Measurements from ENCODE around the gene HDGFL2. TPM values are rescaled to one million over a fixed set of nuclear protein-coding genes. Genes with fewer than 3 reads are reported as not detected.

The HDGFL2 gene
- total RNA-seq, 1 experiment from 2014 or later: 75.2 TPM

- peaks cover 0 to 3% of the 10 kb centered on the region in 2 experiments; a peak in 1 of 4 replicates for H3K36me3 ChIP-seq (ENCODE audit: control insufficient read depth in 1 of 2, insufficient read depth in 2 of 2, low read length in 2 of 2)
- H3K4me2 ChIP-seq (ENCODE audit: low read length): no peak overlapping the region
- ChIA-PET CTCF (no interaction called here), RAD21 (ENCODE audit: low non-redundant PET in 1 of 2, low total read pairs in 2 of 2, uncharacterized antibody in 2 of 2, unreplicated experiment in 2 of 2) (no interaction called here), POLR2A (no interaction called here)
- H3K4me3 ChIP-seq (replicated peaks in 1 of 2; ENCODE audit: low read depth in 1 of 2, low read length in 2 of 2): no peak overlapping the region
- intact Hi-C loops (cut with micrococcal nuclease): no loop called here
- peaks cover 0 to 11% of the 10 kb centered on the region in 2 experiments; a peak in 2 of 4 replicates for H3K4me1 ChIP-seq (ENCODE audit: control insufficient read depth in 1 of 2, insufficient read depth in 2 of 2, low read length in 2 of 2)
- no peaks in the 10 kb centered on the region for H3K9me3 ChIP-seq (ENCODE audit: control insufficient read depth in 1 of 2, insufficient read depth in 1 of 2, low read depth in 1 of 2, low read length in 2 of 2)
- no peaks in the 10 kb centered on the region for H4K20me1 ChIP-seq (ENCODE audit: insufficient read depth)
- H3K27ac ChIP-seq (ENCODE audit: low read depth, low read length): no peak overlapping the region
- ATAC-seq (no peak), DNase-seq (ENCODE audit: low read depth, low spot score) (no peak)
- H3K9ac ChIP-seq (ENCODE audit: low read length): no peak overlapping the region
- no peak for TF ChIP-seq MAX (IDR thresholded peaks at IDR 0.05)
- no peak for TF ChIP-seq CTCF (IDR thresholded peaks at IDR 0.05 in 2 of 3, conservative IDR thresholded peaks at IDR 0.05 in 1 of 3; ENCODE audit: borderline replicate concordance in 1 of 3, insufficient read depth in 1 of 3, low read depth in 2 of 3, low read length in 2 of 3)
- TF ChIP-seq POLR2AphosphoS5 (IDR thresholded peaks at IDR 0.05; ENCODE audit: low read depth, low read length): no peak
- no peak for TF ChIP-seq RAD21 (IDR thresholded peaks at IDR 0.05; ENCODE audit: low read depth)
- no peak for TF ChIP-seq EZH2 (IDR thresholded peaks at IDR 0.05)
- no peak for TF ChIP-seq ZFX (IDR thresholded peaks at IDR 0.05)
- TF ChIP-seq CEBPB (IDR thresholded peaks at IDR 0.05; ENCODE audit: low read depth): no peak
- TF ChIP-seq, protein P1, sequence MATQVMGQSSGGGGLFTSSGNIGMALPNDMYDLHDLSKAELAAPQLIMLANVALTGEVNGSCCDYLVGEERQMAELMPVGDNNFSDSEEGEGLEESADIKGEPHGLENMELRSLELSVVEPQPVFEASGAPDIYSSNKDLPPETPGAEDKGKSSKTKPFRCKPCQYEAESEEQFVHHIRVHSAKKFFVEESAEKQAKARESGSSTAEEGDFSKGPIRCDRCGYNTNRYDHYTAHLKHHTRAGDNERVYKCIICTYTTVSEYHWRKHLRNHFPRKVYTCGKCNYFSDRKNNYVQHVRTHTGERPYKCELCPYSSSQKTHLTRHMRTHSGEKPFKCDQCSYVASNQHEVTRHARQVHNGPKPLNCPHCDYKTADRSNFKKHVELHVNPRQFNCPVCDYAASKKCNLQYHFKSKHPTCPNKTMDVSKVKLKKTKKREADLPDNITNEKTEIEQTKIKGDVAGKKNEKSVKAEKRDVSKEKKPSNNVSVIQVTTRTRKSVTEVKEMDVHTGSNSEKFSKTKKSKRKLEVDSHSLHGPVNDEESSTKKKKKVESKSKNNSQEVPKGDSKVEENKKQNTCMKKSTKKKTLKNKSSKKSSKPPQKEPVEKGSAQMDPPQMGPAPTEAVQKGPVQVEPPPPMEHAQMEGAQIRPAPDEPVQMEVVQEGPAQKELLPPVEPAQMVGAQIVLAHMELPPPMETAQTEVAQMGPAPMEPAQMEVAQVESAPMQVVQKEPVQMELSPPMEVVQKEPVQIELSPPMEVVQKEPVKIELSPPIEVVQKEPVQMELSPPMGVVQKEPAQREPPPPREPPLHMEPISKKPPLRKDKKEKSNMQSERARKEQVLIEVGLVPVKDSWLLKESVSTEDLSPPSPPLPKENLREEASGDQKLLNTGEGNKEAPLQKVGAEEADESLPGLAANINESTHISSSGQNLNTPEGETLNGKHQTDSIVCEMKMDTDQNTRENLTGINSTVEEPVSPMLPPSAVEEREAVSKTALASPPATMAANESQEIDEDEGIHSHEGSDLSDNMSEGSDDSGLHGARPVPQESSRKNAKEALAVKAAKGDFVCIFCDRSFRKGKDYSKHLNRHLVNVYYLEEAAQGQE (IDR thresholded peaks at IDR 0.05; ENCODE audit: low read depth): no peak
- no peak for TF ChIP-seq EZH2phosphoT487 (IDR thresholded peaks at IDR 0.05; ENCODE audit: borderline replicate concordance)
- TF ChIP-seq JUND (IDR thresholded peaks at IDR 0.05): no peak
- TF ChIP-seq POLR2A (IDR thresholded peaks at IDR 0.05; ENCODE audit: borderline replicate concordance, extremely low read depth, insufficient read depth, insufficient read length): no peak
- TF ChIP-seq TCF7L2 (IDR thresholded peaks at IDR 0.05; ENCODE audit: borderline replicate concordance, extremely low read depth, insufficient read depth, insufficient read length): no peak
- no peak for TF ChIP-seq ZNF274 (IDR thresholded peaks at IDR 0.05; ENCODE audit: low read depth, low read length)
- no peaks in the 10 kb centered on the region for H3K79me2 ChIP-seq (ENCODE audit: insufficient read depth, low read length)
- H3K9me2 ChIP-seq (ENCODE audit: insufficient read depth): no peaks in the 10 kb centered on the region
- no peak overlapping the region for H2AFZ ChIP-seq (ENCODE audit: low read depth, low read length, poor library complexity, severe bottlenecking)
- BruUV-seq (replicated peaks): no TSS peak
- no peaks in the 10 kb centered on the region for H3K27me3 ChIP-seq (ENCODE audit: insufficient read depth, low read length)
These were observed 31.2 kb downstream of the HDGFL2 start for GRCh38 chr19:4503132-4503824.
